Right renal pelvis (tissue), 4 donors: ENCODE results near the gene TAC4. TPM values are rescaled to one million over a fixed set of nuclear protein-coding genes. Genes with fewer than 3 reads are reported as not detected.
"Not testable (repeated sequence)": the region's sequence is repeated elsewhere in the genome, so short reads cannot be mapped to it uniquely, and the experiment has no call there.

ENCODE experiments used
- DNase-seq, 4 donors: peaks; one replicate each; pipeline ENCODE4 v3.0.0-alpha.2; 2013; ENCODE audit warnings: low read depth in 4 of 4, low spot score in 3 of 4, missing footprints in 1 of 4
- polyA plus RNA-seq, 4 donors: library from polyadenylated mRNA; unstranded; fragments of 120-200 nt; gene quantifications; one replicate each; pipeline ENCODE4 v1.2.1, GENCODE V29; 2013; ENCODE audit not compliant: insufficient read length in 4 of 4

Gene TAC4
- polyA plus RNA-seq, 4 donors: 0.17 TPM; not detected in 3

- no peak for DNase-seq
Observed at GRCh38 chr17:49845321-49845720, 2.5 kb downstream of the TAC4 start.

- DNase-seq: no peak
Observed at GRCh38 chr17:49843774-49844350, 4.0 kb downstream of the TAC4 start.

GRCh38 chr17:49842846-49843245 is 5.0 kb downstream of the TAC4 start:
- no peak for DNase-seq

GRCh38 chr17:49842371-49842770 is 5.5 kb downstream of the TAC4 start:
- DNase-seq: no peak

- no peak for DNase-seq
Observed at GRCh38 chr17:49841548-49841947, 6.3 kb downstream of the TAC4 start.

- DNase-seq: no peak
Observed at GRCh38 chr17:49839455-49839854, 8.4 kb downstream of the TAC4 start.

GRCh38 chr17:49836111-49837030 is 11.5 kb downstream of the TAC4 start:
- DNase-seq: peak in 2 of 4 donors; percentile 43 to 45

- DNase-seq: no peak
Observed at GRCh38 chr17:49835472-49835871, 12.4 kb downstream of the TAC4 start.

- no peak for DNase-seq
Observed at GRCh38 chr17:49834118-49834743, 13.6 kb downstream of the TAC4 start.

- no peak for DNase-seq
Observed at GRCh38 chr17:49832840-49833599, 14.8 kb downstream of the TAC4 start.

GRCh38 chr17:49830605-49831004 is 17.3 kb downstream of the TAC4 start:
- DNase-seq: no peak

GRCh38 chr17:49829026-49829425 is 18.8 kb downstream of the TAC4 start:
- no peak for DNase-seq

GRCh38 chr17:49828325-49828724 is 19.5 kb downstream of the TAC4 start:
- DNase-seq: not testable (repeated sequence)

GRCh38 chr17:49825645-49826044 is 22.2 kb downstream of the TAC4 start:
- no peak for DNase-seq

GRCh38 chr17:49823614-49824013 is 24.3 kb downstream of the TAC4 start:
- no peak for DNase-seq

GRCh38 chr17:49822829-49823228 is 25.0 kb downstream of the TAC4 start:
- DNase-seq: no peak

GRCh38 chr17:49821916-49822315 is 26.0 kb downstream of the TAC4 start:
- DNase-seq: no peak

- DNase-seq: no peak
Observed at GRCh38 chr17:49821466-49821865, 26.4 kb downstream of the TAC4 start.

GRCh38 chr17:49820773-49821172 is 27.1 kb downstream of the TAC4 start:
- DNase-seq: no peak

- no peak for DNase-seq
Observed at GRCh38 chr17:49819651-49820050, 28.2 kb downstream of the TAC4 start.

GRCh38 chr17:49819138-49819537 is 28.7 kb downstream of the TAC4 start:
- DNase-seq: no peak
